ENCODE data around the gene ZBTB2. TPM values are rescaled to one million over a fixed set of nuclear protein-coding genes. Genes with fewer than 3 reads are reported as not detected.
A peak's percentile ranks its signal among the peaks of the same experiment; 100 is the strongest.

The ZBTB2 gene
- total RNA-seq, 2 donors from 2014 or later, result 11.4 to 15.2 TPM

GRCh38 chr6:151431337-151431736 is 40.0 kb upstream of the ZBTB2 start:
- WGBS, 2 experiments (ENCODE audit: insufficient coverage in 1 of 2, insufficient read length in 1 of 2), result 85 to 89% methylated on average over 2 to 3 of the region's 3 CpGs
- peak overlapping the region; percentile 5 for H3K27ac Mint-ChIP-seq
- H3K9ac ChIP-seq (ENCODE audit: extremely low read depth, low read length, poor library complexity, severe bottlenecking), result no peak overlapping the region

GRCh38 chr6:151430886-151431285 is 39.5 kb upstream of the ZBTB2 start:
- Mint-ChIP-seq H3K36me3 (ENCODE audit: low read depth) (peaks cover 63% of the 10 kb centered on the region), H3K27ac (peak overlapping the region; percentile 5), H3K9me3 (no peaks in the 10 kb centered on the region), H3K4me3 (no peak overlapping the region), H3K4me1 (peaks cover 6% of the 10 kb centered on the region), H3K27me3 (ENCODE audit: insufficient read depth) (no peaks in the 10 kb centered on the region)
- peak; percentile 62 for TF ChIP-seq CTCF (conservative IDR thresholded peaks at IDR 0.05)
- H3K27ac ChIP-seq (ENCODE audit: low read depth, low read length), result no peak overlapping the region
- no peak overlapping the region for H3K9ac ChIP-seq (ENCODE audit: extremely low read depth, low read length, poor library complexity, severe bottlenecking)
- H3K36me3 ChIP-seq (ENCODE audit: control insufficient read depth, insufficient read depth, low read length), result peaks cover 72% of the 10 kb centered on the region
- WGBS, 2 experiments (ENCODE audit: insufficient coverage in 1 of 2, insufficient read length in 1 of 2), result 93 to 100% methylated on average over 2 to 3 of the region's 3 CpGs
- H3K9me3 ChIP-seq (ENCODE audit: control insufficient read depth, low read length), result no peaks in the 10 kb centered on the region
- no peaks in the 10 kb centered on the region for H3K27me3 ChIP-seq (ENCODE audit: control insufficient read depth, insufficient read depth, low read length, poor library complexity, severe bottlenecking)
- H3K4me3 ChIP-seq (ENCODE audit: low read length), result no peak overlapping the region
- DNase-seq, result no peak
- peaks cover 4% of the 10 kb centered on the region for H3K4me1 ChIP-seq (ENCODE audit: control insufficient read depth, insufficient read depth, low read length)

More at GRCh38 chr6:151431337-151431736, 40.0 kb upstream of the ZBTB2 start:
- TF ChIP-seq CTCF (conservative IDR thresholded peaks at IDR 0.05), result no peak
- Mint-ChIP-seq H3K4me3 (no peak overlapping the region), H3K27me3 (ENCODE audit: insufficient read depth) (no peaks in the 10 kb centered on the region), H3K9me3 (no peaks in the 10 kb centered on the region), H3K4me1 (peaks cover 6% of the 10 kb centered on the region), H3K36me3 (ENCODE audit: low read depth) (peaks cover 63% of the 10 kb centered on the region)
- Histone ChIP-seq H3K4me1 (ENCODE audit: control insufficient read depth, insufficient read depth, low read length) (peaks cover 4% of the 10 kb centered on the region), H3K27me3 (ENCODE audit: control insufficient read depth, insufficient read depth, low read length, poor library complexity, severe bottlenecking) (no peaks in the 10 kb centered on the region), H3K27ac (ENCODE audit: low read depth, low read length) (no peak overlapping the region), H3K9me3 (ENCODE audit: control insufficient read depth, low read length) (no peaks in the 10 kb centered on the region), H3K36me3 (ENCODE audit: control insufficient read depth, insufficient read depth, low read length) (peaks cover 72% of the 10 kb centered on the region), H3K4me3 (ENCODE audit: low read length) (no peak overlapping the region)
- DNase-seq, result no peak

- Mint-ChIP-seq H3K27ac (no peak overlapping the region), H3K36me3 (ENCODE audit: low read depth) (peaks cover 71% of the 10 kb centered on the region), H3K4me3 (no peak overlapping the region), H3K27me3 (ENCODE audit: insufficient read depth) (no peaks in the 10 kb centered on the region), H3K4me1 (peaks cover 6% of the 10 kb centered on the region), H3K9me3 (no peaks in the 10 kb centered on the region)
- no peak overlapping the region for H3K27ac ChIP-seq (ENCODE audit: low read depth, low read length)
- DNase-seq, result no peak
- peaks cover 4% of the 10 kb centered on the region for H3K4me1 ChIP-seq (ENCODE audit: control insufficient read depth, insufficient read depth, low read length)
- H3K9ac ChIP-seq (ENCODE audit: extremely low read depth, low read length, poor library complexity, severe bottlenecking), result no peak overlapping the region
- H3K9me3 ChIP-seq (ENCODE audit: control insufficient read depth, low read length), result no peaks in the 10 kb centered on the region
- TF ChIP-seq CTCF (conservative IDR thresholded peaks at IDR 0.05), result no peak
- peaks cover 89% of the 10 kb centered on the region for H3K36me3 ChIP-seq (ENCODE audit: control insufficient read depth, insufficient read depth, low read length)
- H3K27me3 ChIP-seq (ENCODE audit: control insufficient read depth, insufficient read depth, low read length, poor library complexity, severe bottlenecking), result no peaks in the 10 kb centered on the region
- H3K4me3 ChIP-seq (ENCODE audit: low read length), result no peak overlapping the region
- 97 to 100% methylated on average over 2 to 4 of the region's 4 CpGs for WGBS, 2 experiments (ENCODE audit: insufficient coverage in 1 of 2, insufficient read length in 1 of 2)
Observed at GRCh38 chr6:151428093-151428735, 36.9 kb upstream of the ZBTB2 start.

Measured in endodermal cell (in vitro differentiated cells).